HG03139 (cell line): ENCODE data around the gene TGM6.

ENCODE experiments used
- ATAC-seq: cut with Tn5 transposase; IDR thresholded peaks from one replicate; pipeline ENCODE4 v1.9.1; 2021; ENCODE audit not compliant: unreplicated experiment

The TGM6 gene

DNA sequence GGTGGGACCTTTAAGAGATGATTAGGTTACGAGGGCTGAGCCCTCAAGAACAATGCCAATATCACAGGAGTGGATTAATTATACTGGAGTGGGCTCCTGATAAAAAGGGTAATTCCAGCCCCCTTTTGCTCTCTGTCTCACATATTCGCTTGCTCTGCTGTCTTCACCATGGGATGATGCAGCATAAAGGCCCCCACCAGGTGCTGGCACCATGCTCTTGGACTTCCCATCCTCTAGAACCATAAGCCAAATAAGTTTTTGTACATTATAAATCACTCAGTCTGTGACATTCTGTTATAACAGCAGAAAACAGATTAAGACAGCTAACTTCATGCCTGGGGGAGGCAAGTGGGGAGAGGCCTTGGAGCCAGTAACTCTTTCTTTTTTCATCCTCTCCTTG is 99.7 kb downstream of the TGM6 start:
- ATAC-seq, result no peak
